GM21576 (cell line): ENCODE results near the gene KPNA1.

ENCODE experiments used
- ATAC-seq: cut with Tn5 transposase; IDR thresholded peaks from one replicate; pipeline ENCODE4 v1.9.1; 2021; ENCODE audit warnings: mild to moderate bottlenecking, moderate library complexity; ENCODE audit not compliant: unreplicated experiment

The KPNA1 gene

DNA sequence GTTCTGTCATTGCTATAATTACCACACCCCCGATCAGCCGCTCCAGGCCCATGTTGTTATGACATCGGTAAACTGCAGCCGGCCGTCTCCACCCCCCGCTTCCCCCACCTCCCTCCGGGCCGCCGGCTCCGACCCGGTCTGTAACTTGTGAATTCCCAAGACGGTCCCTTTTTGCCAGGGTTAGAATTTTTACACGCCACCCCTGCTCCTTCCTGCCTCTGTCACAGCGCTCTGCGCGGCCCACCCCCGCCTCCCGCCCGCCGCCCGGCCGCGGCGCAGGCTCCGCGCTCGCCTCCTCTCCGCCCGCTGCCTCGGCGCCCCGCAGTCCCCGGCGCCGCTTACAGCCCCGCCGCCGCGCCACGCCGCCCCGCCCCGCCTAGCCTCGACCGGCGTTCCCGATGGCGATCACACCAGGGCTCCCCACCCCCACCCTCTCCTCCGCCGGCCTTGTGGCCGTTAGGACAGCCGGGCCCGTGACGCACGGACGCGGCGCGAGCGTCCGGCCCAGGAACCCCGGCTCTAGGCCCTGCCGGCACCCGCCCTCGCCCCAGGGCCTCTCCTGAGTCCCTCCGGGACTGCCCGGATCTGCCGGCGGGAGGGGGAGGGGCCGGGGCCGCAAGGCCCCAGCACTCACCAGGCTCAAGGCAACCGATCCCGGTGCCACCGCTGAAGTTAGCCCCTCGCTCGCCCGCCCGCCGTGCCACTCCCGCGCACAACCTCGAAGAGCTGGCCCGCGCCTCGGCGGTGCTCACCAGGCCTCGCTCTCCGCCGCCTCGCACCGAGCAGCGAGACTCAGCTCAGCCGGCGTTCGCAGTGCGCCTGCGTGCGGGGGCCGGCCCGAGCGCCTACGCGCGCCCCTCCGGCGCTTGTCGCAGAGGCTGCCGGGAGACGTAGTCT is at the start of gene KPNA1:
KPNA1 (minus strand) TSS at position 817 of the 897 bp plus-strand sequence. CDS start 18,374 bp downstream, outside the sequence.
- peak; percentile 77 for ATAC-seq

DNA sequence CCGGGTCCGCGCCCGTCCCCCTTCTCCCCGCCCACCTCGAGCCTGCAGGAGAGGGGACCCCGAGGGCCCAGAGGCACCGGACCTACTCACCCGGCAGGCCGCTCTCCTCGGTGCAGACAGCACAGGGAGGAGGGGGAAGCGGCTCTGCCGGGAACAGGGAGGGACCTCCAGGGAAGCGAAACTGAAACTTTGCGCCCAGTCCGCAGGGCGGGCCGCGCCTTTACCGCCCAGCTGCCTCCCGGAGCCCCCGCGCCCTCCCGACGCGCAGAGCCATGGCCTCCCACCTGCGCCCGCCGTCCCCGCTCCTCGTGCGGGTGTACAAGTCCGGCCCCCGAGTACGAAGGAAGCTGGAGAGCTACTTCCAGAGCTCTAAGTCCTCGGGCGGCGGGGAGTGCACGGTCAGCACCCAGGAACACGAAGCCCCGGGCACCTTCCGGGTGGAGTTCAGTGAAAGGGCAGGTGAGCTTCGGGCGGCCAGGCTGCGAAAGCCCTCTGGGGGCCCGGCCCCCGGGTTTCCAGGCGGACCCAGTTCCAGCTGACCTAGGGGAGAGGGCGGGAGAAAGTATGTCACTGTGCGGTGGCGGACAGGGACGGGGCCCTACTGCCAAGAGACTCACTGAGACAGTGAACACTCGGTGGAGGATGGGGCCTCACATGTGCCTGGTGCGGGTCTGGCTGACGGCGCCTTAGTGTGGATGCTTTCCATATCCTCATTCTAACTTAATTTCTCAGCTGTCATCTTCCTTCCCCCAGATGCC is 49.6 kb upstream of the KPNA1 start, which contains the start of the genes DTX3L and PARP9:
DTX3L (plus strand) TSS at position 184 of the 758 bp plus-strand sequence; CDS start at position 273, 89 bp downstream.
PARP9 (minus strand) TSS at position 146 of the 758 bp plus-strand sequence. CDS start 4,680 bp downstream, outside the sequence.
- ATAC-seq, result peak; percentile 52

DNA sequence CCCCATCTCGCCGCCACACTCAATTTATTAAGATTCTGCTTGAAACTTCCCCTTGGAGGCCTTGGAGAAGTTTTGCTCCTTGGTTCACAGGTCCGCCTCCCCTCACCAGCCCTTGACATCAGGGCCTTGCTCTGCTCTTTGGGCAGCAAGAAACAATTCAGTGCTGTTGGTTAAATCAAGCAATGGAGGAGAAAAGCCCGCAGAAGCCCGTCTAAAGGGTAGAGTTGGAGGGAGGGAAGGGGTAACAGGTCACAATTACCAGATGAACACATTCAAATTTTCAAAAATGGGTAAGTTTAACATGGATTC is 48.9 kb upstream of the KPNA1 start:
- no peak for ATAC-seq

DNA sequence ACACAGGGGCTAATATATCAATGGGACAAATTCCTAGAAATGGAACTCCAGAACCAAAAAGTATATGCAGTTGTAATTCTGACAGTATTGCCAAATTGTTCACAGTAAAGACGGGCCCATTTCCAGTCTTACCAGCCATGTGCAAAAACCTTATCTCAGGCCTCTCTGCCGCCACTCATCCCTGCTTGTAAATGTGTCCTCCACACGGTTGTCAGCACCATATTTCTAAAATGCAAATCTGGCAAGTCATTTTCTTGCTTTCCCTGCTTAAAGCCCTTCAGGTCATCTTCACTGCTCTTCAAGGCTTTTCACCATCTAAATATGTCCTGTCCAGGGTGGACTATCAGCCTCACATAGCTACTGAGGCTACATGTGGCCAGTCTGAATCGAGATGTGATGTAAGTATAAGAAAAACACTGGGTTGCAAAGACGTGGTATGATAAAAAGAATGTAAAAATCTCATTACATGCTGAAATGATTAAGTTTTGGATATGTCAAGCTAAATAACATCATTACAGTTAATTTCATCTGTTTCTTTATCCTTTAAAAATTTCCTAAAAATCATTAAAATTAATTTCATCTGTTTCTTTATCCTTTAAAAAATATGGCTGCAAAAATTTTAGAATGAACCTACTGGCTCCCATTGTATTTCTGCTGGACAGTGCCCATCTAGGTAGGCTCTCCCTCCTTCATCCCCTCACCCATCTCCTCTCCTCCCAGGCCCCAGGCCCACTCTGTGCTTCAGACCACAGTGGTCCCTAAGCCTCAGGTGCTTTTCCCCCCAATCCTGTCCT is 48.4 kb upstream of the KPNA1 start:
- no peak for ATAC-seq

DNA sequence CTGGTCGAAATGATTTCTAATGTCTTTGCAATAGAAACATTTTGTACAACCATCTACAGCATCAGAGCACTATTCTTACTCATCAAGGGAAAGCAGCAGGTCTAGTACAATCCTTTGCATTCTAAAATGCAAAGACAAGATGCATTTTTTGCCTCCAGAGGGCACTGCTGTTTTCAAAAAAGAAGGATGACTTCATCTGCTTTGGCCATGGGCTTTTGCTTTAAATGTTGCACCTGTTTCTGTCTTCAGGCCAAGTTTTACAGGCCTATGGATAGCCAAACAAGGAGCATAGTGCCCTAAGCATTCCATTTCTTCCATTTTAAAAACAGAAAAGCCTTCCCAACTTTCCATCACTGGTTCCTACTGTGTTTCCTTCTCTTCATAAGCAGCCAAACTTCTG is 45.9 kb upstream of the KPNA1 start:
- no peak for ATAC-seq

DNA sequence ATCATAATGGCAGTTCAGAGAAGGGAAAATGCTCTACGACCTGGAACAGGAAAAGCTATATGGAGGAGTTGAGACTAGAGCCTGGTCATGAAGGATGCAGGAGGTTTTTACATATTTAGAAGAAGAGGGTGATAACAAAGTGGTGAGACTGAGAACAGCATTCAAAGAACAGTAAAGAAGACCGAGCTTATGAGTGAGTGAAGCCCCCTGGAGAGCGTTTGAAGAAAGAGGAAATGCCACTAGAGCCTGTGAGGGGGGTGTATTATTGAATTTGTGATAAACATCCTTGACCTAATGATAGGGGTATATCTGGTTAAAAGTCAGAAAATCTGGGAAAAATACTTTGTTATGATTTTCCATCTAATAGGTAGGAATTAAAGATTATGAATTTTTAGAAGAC is 45.2 kb upstream of the KPNA1 start:
- no peak for ATAC-seq

DNA sequence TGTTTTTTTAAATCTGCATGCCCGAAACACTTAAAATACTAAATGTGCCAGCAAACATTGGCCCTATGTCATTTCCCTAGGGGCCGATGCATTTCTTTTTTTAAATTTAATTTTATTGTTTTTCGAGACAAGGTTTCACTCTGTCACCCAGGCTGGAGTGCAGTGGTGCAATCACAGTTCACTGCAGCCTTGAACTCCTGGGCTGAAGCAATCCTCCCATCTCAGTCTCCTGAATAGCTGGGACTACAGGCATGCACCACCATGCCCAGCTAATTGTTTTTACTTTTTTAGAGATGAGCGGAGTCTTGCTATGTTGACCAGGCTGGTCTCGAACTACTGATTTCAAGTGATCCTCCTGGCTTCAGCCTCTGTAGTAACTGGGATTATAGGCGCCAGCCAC is 43.9 kb upstream of the KPNA1 start:
- ATAC-seq, result no peak

DNA sequence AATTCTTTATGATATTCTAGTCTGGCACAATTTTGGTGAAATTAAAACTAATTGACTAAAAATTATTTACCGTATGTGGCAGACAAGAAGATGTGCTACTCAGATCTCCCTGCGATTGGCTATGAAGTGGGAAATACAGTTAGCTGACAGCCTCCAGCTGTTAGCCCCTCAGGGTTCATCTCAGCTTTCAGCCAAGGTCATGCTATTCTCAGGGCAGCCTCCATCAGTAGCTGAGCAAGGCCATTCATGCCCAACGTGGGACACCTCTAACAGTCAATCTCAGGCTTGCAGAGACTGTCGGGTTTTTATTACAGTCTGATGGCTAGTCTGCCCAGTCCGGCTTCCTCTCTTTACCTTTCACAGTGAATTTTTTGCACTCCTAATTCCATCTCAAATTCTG is 42.6 kb upstream of the KPNA1 start:
- no peak for ATAC-seq

DNA sequence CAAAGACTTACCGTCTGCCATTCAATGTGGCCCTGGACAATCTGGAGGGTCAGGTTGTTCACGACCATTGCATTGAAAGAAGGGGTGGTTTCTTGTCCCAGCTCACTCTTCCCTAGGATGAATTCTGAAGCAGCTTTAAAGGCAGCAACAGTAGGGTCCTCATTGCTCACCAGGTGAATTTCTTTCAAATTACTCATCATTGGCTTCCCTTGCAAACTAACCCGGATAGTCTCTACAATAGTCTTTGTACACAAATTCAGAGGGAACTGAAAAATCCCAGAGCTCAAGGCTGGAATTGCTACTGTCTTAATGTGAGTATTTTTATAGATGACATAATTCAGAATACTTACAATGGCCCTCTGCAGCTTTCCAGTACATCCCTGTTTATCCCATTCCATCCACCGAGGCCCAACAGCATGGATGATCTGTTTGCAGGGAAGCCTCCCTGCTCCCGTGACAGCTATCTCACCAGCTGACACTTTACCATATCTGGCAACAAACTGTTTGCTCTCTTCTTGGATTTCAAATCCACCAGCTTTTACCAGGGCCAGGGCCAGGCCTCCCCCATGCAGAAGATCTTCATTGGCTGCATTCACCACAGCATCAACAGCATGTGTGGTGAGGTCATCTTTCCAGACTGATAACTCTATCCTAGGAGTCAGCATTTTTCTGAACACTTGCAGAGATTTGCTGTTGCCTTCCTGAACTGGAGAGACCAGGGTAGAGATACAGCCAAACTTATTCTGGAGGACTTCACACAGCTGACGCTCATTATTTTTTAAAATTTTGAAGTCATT is 40.7 kb upstream of the KPNA1 start:
- ATAC-seq, result no peak

DNA sequence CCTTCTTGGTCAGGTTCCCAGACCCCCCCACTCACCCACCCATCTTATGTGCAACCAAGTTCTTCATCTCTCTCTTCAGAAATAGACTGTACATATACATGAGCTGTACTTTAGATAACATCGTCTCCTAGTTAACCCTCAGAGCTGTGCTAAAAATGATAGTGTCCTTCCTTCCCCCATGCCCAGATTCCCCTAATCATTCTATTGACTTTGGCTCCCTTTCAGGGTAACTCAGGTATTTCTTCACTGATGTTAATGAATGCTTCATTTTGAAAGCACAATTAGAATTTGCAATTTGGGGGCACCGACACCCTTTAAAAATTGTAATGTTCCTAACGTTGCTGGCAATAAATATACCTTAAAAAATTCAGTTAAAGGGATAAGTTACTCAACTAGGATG is 38.4 kb upstream of the KPNA1 start:
- ATAC-seq, result no peak

DNA sequence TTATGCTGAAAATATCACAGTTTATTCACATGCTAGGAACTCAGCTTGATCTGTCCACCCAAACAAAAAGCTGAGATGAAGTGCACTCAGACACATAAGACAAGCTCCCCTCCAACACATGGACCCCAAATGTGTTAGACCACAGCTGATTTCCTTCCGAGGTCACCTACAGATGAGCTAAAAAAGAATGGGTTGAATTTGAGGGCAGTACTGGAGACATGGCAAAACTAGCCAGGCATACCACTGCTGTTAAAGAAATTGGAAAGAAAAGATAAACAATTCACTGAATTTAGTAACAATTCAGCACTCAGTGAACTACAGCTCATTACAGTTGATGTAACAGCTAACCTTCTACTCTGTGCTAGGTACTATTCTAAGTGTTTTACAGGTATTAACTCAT is 33.9 kb upstream of the KPNA1 start:
- ATAC-seq, result no peak

DNA sequence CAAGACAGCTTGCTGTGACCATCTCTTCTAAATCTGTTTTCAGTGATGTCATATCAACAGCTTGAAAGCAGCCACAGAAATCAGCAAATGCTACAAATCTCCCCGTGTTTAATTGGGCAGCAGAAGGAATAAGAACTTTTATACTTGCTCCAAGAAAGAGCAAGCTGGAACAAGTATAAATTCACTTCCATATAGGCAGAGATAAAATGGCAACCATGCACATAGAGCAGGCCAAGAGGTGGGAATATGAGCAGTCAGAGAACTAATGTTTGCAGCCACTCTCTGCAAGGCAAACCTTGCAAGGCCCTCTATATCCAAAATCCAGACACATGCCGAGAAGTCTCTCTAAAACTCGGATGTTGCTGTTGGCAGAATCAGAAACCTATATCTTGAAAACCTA is 33.3 kb upstream of the KPNA1 start:
- ATAC-seq, result no peak

DNA sequence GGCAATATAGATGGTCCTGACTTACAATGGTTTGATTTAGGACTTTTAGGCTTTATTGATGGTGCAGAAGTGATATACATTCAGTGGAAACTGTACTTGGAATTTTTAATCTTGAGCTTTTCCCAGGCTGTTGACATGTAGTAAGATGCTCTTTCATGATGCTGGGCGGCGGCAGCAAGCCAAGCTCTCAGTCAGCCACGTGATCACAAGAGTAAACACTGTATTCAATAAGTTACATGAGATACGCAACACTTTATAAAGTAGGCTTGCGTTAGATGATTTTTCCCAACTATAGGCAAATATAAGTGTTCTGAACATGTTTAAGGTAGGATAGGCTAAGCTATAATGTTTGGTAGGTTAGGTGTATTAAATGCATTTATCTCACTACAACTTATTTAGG is 31.4 kb upstream of the KPNA1 start:
- ATAC-seq, result no peak

DNA sequence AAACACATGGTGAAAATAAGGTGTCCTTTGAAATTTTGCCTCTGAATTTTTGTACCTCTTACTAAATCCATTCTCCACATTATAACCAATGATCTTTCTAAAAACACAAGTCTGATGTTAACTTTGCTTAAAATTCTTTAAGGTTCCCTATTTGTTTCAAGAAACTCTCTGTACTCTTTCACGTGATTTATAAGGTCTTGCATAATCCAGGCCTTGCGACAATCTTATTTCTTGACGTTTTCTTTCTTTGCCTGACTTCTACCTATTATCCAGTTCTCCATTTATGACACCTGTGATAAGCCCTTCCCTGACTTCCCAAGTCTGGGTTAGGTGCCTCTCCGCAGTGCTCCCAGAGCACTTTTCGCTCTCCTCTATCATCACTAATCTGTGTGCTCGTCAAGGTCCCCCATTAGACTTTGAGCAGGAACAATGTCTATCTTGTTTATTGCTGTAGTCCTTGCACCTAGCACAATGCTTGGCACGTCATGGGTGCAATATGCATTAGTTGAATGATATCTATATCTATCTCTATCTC is 24.3 kb upstream of the KPNA1 start:
- no peak for ATAC-seq

DNA sequence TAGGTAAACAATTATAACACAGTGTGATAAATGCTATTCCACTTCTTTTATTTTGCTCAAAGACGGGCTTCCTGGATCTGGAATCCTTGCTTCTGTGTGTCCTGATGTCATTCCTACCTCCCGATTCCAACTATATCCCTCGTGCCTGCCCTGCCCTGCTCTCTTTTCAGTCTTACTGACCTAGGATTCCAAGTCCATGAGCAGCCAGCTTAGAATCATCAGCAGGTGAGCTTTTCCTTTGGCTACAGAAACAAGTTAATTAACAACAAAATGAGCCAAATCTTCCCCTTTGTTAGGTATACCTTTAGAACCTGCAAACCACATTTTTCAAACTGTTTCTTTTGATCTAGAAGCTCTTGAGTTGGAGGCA is 21.9 kb upstream of the KPNA1 start:
- no peak for ATAC-seq

DNA sequence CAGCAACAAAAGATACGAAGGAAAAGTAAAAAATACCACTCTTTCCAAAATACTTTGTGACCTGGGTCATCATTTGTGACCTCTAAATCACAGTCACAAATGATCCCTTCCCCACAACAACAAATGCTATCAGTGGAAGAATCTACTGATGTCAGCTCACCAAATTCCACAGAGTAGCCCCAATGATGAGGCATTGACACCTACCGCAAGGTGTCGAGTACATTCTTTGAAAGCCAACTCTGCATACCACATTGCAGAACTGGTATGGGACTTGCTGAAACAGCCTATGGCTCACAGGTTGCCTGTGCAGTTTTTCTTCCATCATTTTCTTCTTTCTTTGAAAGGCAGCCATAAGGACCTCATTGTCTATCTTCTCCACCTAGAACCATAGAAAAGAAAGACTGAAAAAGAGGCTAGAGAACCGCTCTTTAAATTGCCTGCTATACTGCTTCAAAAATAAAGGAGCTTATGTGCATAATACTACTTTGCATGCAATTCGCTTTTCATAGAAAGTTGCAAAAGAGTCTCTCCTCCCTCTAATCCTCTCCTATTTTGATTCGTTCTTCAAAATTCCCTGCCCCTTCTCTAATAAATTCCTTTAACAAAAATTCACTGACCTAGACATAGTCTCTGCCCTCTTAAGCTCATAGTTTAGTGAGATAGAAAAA is 21.4 kb upstream of the KPNA1 start:
- ATAC-seq, result no peak

DNA sequence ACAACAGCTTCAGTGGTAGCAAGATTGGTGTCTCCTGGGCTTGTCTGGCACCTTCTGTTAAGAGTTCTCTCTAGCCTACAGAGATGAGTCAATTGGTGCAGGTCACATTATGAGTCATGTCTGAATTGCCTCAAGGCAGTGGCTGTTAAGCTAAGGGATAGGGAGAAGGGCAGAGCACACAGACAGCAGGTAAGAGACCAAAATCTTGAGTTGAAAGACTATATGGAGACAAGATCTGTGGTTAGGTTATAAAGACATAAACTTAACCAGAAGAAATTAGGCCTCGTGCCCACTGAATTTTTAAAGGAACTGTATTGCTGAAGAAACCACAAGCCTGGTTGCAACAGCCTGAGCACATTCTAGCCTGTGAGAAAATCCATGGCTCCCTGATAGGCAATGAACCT is 19.2 kb upstream of the KPNA1 start:
- peak; percentile 99 for ATAC-seq

DNA sequence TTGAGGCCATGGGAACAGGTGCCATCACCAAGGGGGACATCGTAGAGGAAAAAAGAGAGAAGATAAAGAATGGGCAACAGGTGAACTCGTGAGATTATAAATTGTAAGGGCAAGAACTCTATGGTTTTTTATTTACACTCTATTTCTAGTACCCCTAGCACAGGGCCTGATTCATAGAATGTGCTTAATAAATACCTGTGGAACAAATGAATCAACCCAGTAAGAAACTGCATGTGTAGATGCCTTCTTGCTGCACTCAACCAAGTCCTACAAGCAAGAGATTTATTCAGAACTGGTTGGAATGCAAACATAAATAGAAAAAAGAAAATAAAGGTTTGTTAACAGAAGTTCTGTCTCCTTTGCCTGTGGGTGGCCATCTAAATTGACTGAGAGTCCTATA is 18.7 kb upstream of the KPNA1 start:
- ATAC-seq, result no peak

DNA sequence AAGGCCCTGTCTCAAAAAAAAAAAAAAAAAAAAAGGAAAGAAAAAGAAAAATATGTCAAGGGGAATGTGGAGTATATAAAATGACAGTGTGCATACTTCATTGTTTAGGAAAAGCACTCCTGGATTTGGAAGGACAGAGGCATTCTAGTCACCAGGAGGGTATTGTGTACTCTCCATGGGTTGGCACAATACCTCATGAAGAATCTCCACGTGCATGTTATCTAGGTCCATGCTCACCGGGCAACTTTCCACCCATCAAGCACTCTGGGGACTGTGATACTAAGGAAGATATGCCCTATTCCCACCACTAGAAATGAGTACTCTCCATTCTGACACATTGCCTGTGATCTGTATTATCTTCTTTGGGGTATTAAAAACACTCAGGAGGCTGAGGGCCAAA is 15.4 kb upstream of the KPNA1 start:
- ATAC-seq, result no peak

DNA sequence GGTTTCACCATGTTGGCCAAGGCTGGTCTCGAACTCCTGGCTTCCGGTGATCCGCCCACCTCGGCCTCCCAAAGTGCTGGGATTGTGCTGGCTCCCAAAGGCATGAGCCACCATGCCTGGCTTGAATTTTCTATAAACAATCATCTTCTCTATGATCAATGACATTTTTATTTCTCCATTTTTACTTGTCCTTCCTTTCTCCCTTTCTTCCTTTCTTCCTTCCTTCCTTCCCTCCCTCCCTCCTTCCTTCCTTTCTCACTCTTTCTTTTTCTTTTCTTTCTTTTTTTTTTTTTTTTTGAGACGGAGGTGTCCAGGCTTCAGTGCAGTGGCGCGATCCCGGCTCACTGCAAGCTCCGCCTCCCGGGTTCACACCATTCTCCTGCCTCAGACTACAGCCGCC is 8.6 kb upstream of the KPNA1 start:
- no peak for ATAC-seq
